H9 (cell line): ENCODE data around the gene RAPSN. TPM values are rescaled to one million over a fixed set of nuclear protein-coding genes. Genes with fewer than 3 reads are reported as not detected.

Experiments
- DNase-seq: peaks from one replicate; pipeline ENCODE4 v3.0.0-alpha.2; 2017
- H2AFZ ChIP-seq: one replicate; pipeline ENCODE4 v1.6.1; 2013; ENCODE audit warnings: mild to moderate bottlenecking, low read length, control low read depth, moderate library complexity
- H2AK5ac ChIP-seq: 2 replicates; pipeline ENCODE4 v1.6.1; 2013; ENCODE audit warnings: low read length, control low read depth, mixed read lengths; ENCODE audit not compliant: insufficient read length
- H2BK120ac ChIP-seq: one replicate; pipeline ENCODE4 v1.6.1; 2013; ENCODE audit warnings: low read depth, mild to moderate bottlenecking, low read length, control low read depth, inconsistent platforms; ENCODE audit not compliant: poor library complexity, severe bottlenecking
- H2BK12ac ChIP-seq: 2 replicates; pipeline ENCODE4 v1.6.1; 2013; ENCODE audit warnings: low read length, control low read depth, mixed read lengths, low read depth; ENCODE audit not compliant: insufficient read length
- H2BK15ac ChIP-seq: 2 replicates; pipeline ENCODE4 v1.6.1; 2013; ENCODE audit warnings: low read depth, low read length, control low read depth
- H2BK20ac ChIP-seq: one replicate; pipeline ENCODE4 v1.6.1; 2013; ENCODE audit warnings: low read depth, mild to moderate bottlenecking, low read length, control low read depth, inconsistent platforms; ENCODE audit not compliant: poor library complexity, severe bottlenecking
- H2BK5ac ChIP-seq: 2 replicates; pipeline ENCODE4 v1.6.1; 2013; ENCODE audit warnings: low read length, control low read depth, mixed read lengths; ENCODE audit not compliant: insufficient read length
- H3K14ac ChIP-seq: 2 replicates; pipeline ENCODE4 v1.6.1; 2013; ENCODE audit warnings: low read length, control low read depth; ENCODE audit not compliant: insufficient read depth
- H3K18ac ChIP-seq: 2 replicates; pipeline ENCODE4 v1.6.1; 2013; ENCODE audit warnings: low read depth, mild to moderate bottlenecking, mixed read lengths, low read length, control low read depth; ENCODE audit not compliant: insufficient read length
- H3K23ac ChIP-seq: 2 replicates; pipeline ENCODE4 v1.6.1; 2013; ENCODE audit warnings: low read length, control low read depth, mixed read lengths, low read depth; ENCODE audit not compliant: insufficient read length
- H3K23me2 ChIP-seq: 2 replicates; pipeline ENCODE4 v1.6.1; 2013; ENCODE audit warnings: low read depth, mild to moderate bottlenecking, mixed read lengths, low read length, control low read depth; ENCODE audit not compliant: insufficient read length, poor library complexity, severe bottlenecking
- H3K27ac ChIP-seq: 2 replicates; pipeline ENCODE4 v1.5.1; 2013; ENCODE audit warnings: low read length, control low read depth, mixed read lengths, low read depth; ENCODE audit not compliant: insufficient read length
- H3K27me3 ChIP-seq: 2 replicates; pipeline ENCODE4 v1.6.1; 2013; ENCODE audit warnings: low read length, control low read depth, inconsistent platforms; ENCODE audit not compliant: insufficient read depth
- H3K4ac ChIP-seq: 2 replicates; pipeline ENCODE4 v1.6.1; 2013; ENCODE audit warnings: low read depth, mild to moderate bottlenecking, control low read depth, inconsistent platforms, low read length, moderate library complexity
- H3K4me1 ChIP-seq: 2 replicates; pipeline ENCODE4 v1.6.1; 2013; ENCODE audit warnings: low read length, control low read depth, inconsistent platforms; ENCODE audit not compliant: insufficient read depth
- H3K4me2 ChIP-seq: 2 replicates; pipeline ENCODE4 v1.6.1; 2013; ENCODE audit warnings: low read length, control low read depth, mixed read lengths; ENCODE audit not compliant: insufficient read length, insufficient read depth
- H3K56ac ChIP-seq: 2 replicates; pipeline ENCODE4 v1.6.1; 2013; ENCODE audit warnings: low read depth, mild to moderate bottlenecking, mixed read lengths, low read length, control low read depth; ENCODE audit not compliant: insufficient read length
- H3K79me1 ChIP-seq: 2 replicates; pipeline ENCODE4 v1.6.1; 2013; ENCODE audit warnings: low read depth, mild to moderate bottlenecking, moderate library complexity, low read length, control low read depth, inconsistent platforms; ENCODE audit not compliant: insufficient read depth, poor library complexity, severe bottlenecking
- H3K79me2 ChIP-seq: 2 replicates; pipeline ENCODE4 v1.6.1; 2013; ENCODE audit warnings: low read length, control low read depth, inconsistent platforms; ENCODE audit not compliant: insufficient read depth
- H3K9ac ChIP-seq: 2 replicates; pipeline ENCODE4 v1.6.1; 2013; ENCODE audit warnings: low read length, control low read depth, mixed read lengths; ENCODE audit not compliant: insufficient read length; ENCODE audit errors: extremely low read depth
- H3K9me3 ChIP-seq: one replicate; pipeline ENCODE4 v1.6.1; 2013; ENCODE audit warnings: low read depth, low read length, inconsistent platforms; ENCODE audit not compliant: control insufficient read depth
- H3T11ph ChIP-seq: one replicate; pipeline ENCODE4 v1.6.1; 2013; ENCODE audit warnings: mild to moderate bottlenecking, low read length, control low read depth, inconsistent platforms
- H4K20me1 ChIP-seq: one replicate; pipeline ENCODE4 v1.6.1; 2013; ENCODE audit not compliant: control insufficient read depth, insufficient read length, insufficient read depth
- H4K5ac ChIP-seq: 2 replicates; pipeline ENCODE4 v1.6.1; 2013; ENCODE audit warnings: low read depth, mild to moderate bottlenecking, mixed read lengths, low read length, control low read depth; ENCODE audit not compliant: insufficient read length
- H4K8ac ChIP-seq: replicated peaks from 2 replicates; pipeline ENCODE4 v1.6.1; 2013; ENCODE audit warnings: low read length, control low read depth, mixed read lengths, low read depth; ENCODE audit not compliant: insufficient read length
- H4K91ac ChIP-seq: 2 replicates; pipeline ENCODE4 v1.6.1; 2013; ENCODE audit warnings: low read depth, mild to moderate bottlenecking, moderate library complexity, mixed read lengths, low read length, control low read depth; ENCODE audit not compliant: insufficient read length
- H3K27ac Mint-ChIP-seq, 3 experiments: 2 replicates in 2 of 3; 3 replicates in 1 of 3; pipeline ENCODE4 v1.8.0; 2020 to 2021; ENCODE audit warnings: mixed read lengths in 3 of 3, mild to moderate bottlenecking in 1 of 3, moderate library complexity in 1 of 3
- H3K27me3 Mint-ChIP-seq: 2 replicates; pipeline ENCODE4 v1.8.0; 2021; ENCODE audit warnings: low read depth, mild to moderate bottlenecking, moderate library complexity, mixed read lengths
- H3K36me3 Mint-ChIP-seq, 3 experiments: 2 replicates in 2 of 3; 3 replicates in 1 of 3; pipeline ENCODE4 v1.8.0; 2020 to 2021; ENCODE audit warnings: low read depth in 3 of 3, mixed read lengths in 3 of 3; ENCODE audit not compliant: insufficient read depth in 1 of 3
- H3K4me1 Mint-ChIP-seq, 2 experiments: 2 replicates each; pipeline ENCODE4 v1.8.0; 2020; ENCODE audit warnings: mixed read lengths in 2 of 2
- H3K4me3 Mint-ChIP-seq, 2 experiments: 2 replicates in 1 of 2; 3 replicates in 1 of 2; pipeline ENCODE4 v1.8.0; 2020 to 2021; ENCODE audit warnings: mild to moderate bottlenecking in 2 of 2, mixed read lengths in 2 of 2, moderate library complexity in 1 of 2
- H3K9me3 Mint-ChIP-seq, 2 experiments: 2 replicates in 1 of 2; 3 replicates in 1 of 2; pipeline ENCODE4 v1.8.0; 2020; ENCODE audit warnings: mild to moderate bottlenecking in 2 of 2, mixed read lengths in 2 of 2, moderate library complexity in 1 of 2
- WGBS: extraction: QIAGEN DNeasy Blood & Tissue Kit; methylation state at CpG from one replicate; pipeline ENCODE4 v1.1.7; 2013; ENCODE audit warnings: missing lambda C conversion rate, low lambda C conversion rate, mixed read lengths; ENCODE audit not compliant: insufficient read length; ENCODE audit errors: extremely low coverage; 5-methylcytosine and 5-hydroxymethylcytosine counted together
- total RNA-seq: library from RNA; stranded (reverse); gene quantifications from 2 replicates; pipeline ENCODE4 v1.2.1, GENCODE V29; 2021
- TF ChIP-seq, protein P1 (sequence below): fragments of 200-600 bp; sonication (generic); conservative IDR thresholded peaks from 3 replicates; pipeline ENCODE4 v1.8.0; 2021; ENCODE audit warnings: antibody characterized with exemption, mild to moderate bottlenecking

Gene RAPSN
- total RNA-seq, 1 experiment from 2014 or later: 0.48 TPM

DNA sequence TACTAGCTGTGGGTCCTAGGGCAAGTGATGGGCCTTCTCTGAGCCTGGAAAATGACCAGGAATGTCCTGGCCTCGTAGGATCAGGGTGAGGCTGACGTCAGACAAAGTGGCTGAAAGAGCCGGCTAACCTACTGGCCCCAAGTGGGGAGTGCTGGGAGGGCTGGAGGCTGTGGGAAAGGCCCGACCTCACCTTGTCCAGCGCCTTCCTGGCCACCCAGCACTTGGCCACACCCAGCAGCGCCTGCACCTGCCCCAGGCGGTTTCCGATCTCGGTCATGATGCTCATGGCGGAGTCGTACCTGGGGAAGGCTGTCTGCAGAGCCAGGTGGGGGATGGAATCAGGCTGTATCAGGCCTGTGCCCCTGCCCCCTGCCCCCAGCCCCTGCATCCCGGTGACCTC lies 7.5 kb downstream of the RAPSN start:
- no peaks in the 10 kb centered on the region; the same call in 1 of the 2 replicates for H3K27me3 Mint-ChIP-seq
- no peak overlapping the region for H2AK5ac ChIP-seq

More for the DNA sequence above, 7.5 kb downstream of the RAPSN start:
- H3K18ac ChIP-seq: no peak overlapping the region
- H4K91ac ChIP-seq: no peak overlapping the region
- H3T11ph ChIP-seq: no peak overlapping the region
- H3K4me1 Mint-ChIP-seq: peaks cover 0 to 4% of the 10 kb centered on the region in 2 experiments; a peak in 1 of 4 replicates
- no peaks in the 10 kb centered on the region for H3K27me3 ChIP-seq
- H3K36me3 Mint-ChIP-seq: no peaks in the 10 kb centered on the region; a peak in 1 of 7 replicates
- no peak overlapping the region for H3K9ac ChIP-seq
- H2BK12ac ChIP-seq: no peak overlapping the region
- H3K79me2 ChIP-seq: no peaks in the 10 kb centered on the region
- no peak overlapping the region for H2BK20ac ChIP-seq
- H3K27ac ChIP-seq: no peak overlapping the region
- H3K4me3 Mint-ChIP-seq: no peak overlapping the region
- no peak overlapping the region for H4K5ac ChIP-seq
- H3K9me3 Mint-ChIP-seq: no peaks in the 10 kb centered on the region
- no peak overlapping the region for H3K4me2 ChIP-seq
- no peak overlapping the region for H2BK15ac ChIP-seq
- no peak for DNase-seq
- WGBS: no CpG with 5 or more reads among the region's 12 CpGs
- H2BK120ac ChIP-seq: no peak overlapping the region
- no peak overlapping the region for H2AFZ ChIP-seq
- H3K4me1 ChIP-seq: no peaks in the 10 kb centered on the region
- H3K56ac ChIP-seq: no peak overlapping the region
- H3K23ac ChIP-seq: no peak overlapping the region
- TF ChIP-seq, protein P1, sequence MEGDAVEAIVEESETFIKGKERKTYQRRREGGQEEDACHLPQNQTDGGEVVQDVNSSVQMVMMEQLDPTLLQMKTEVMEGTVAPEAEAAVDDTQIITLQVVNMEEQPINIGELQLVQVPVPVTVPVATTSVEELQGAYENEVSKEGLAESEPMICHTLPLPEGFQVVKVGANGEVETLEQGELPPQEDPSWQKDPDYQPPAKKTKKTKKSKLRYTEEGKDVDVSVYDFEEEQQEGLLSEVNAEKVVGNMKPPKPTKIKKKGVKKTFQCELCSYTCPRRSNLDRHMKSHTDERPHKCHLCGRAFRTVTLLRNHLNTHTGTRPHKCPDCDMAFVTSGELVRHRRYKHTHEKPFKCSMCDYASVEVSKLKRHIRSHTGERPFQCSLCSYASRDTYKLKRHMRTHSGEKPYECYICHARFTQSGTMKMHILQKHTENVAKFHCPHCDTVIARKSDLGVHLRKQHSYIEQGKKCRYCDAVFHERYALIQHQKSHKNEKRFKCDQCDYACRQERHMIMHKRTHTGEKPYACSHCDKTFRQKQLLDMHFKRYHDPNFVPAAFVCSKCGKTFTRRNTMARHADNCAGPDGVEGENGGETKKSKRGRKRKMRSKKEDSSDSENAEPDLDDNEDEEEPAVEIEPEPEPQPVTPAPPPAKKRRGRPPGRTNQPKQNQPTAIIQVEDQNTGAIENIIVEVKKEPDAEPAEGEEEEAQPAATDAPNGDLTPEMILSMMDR: no peak
- H3K27ac Mint-ChIP-seq: no peak overlapping the region
- no peaks in the 10 kb centered on the region for H4K20me1 ChIP-seq
- H3K9me3 ChIP-seq: no peaks in the 10 kb centered on the region
- no peak overlapping the region for H4K8ac ChIP-seq
- no peak overlapping the region for H3K14ac ChIP-seq
- no peak overlapping the region for H2BK5ac ChIP-seq
- no peak overlapping the region for H3K4ac ChIP-seq
- H3K23me2 ChIP-seq: no peaks in the 10 kb centered on the region
- no peaks in the 10 kb centered on the region for H3K79me1 ChIP-seq
